Skeletal muscle satellite cell (primary cell): ENCODE measurements around the gene MUSTN1.

Experiments
- H3K27me3 ChIP-seq: 2 replicates; pipeline ENCODE4 v1.7.0; 2013; ENCODE audit warnings: low read length; ENCODE audit not compliant: control insufficient read depth, insufficient read depth
- H3K36me3 ChIP-seq: 2 replicates; pipeline ENCODE4 v1.7.0; 2013; ENCODE audit warnings: mild to moderate bottlenecking, control low read depth, low read length; ENCODE audit not compliant: insufficient read depth
- H3K4me1 ChIP-seq: 2 replicates; pipeline ENCODE4 v1.7.0; 2013; ENCODE audit warnings: low read length; ENCODE audit not compliant: control insufficient read depth, insufficient read depth
- H3K4me2 ChIP-seq: 2 replicates; pipeline ENCODE4 v1.7.0; 2013; ENCODE audit warnings: mild to moderate bottlenecking, low read length
- H3K4me3 ChIP-seq: 2 replicates; pipeline ENCODE4 v1.7.0; 2013; ENCODE audit warnings: low read length
- H3K9ac ChIP-seq: 2 replicates; pipeline ENCODE4 v1.7.0; 2013; ENCODE audit warnings: mild to moderate bottlenecking, low read depth, low read length, moderate library complexity
- H3K9me3 ChIP-seq: replicated peaks from 2 replicates; pipeline ENCODE4 v1.7.0; 2013; ENCODE audit warnings: mild to moderate bottlenecking, control low read depth, low read length

The MUSTN1 gene

GRCh38 chr3:52842424-52842823, 7.6 kb upstream of the MUSTN1 start:
- Histone ChIP-seq H3K36me3 (peaks cover 8% of the 10 kb centered on the region), H3K9ac (no peak overlapping the region), H3K4me3 (no peak overlapping the region), H3K4me2 (no peak overlapping the region), H3K9me3 (no peaks in the 10 kb centered on the region), H3K27me3 (no peaks in the 10 kb centered on the region), H3K4me1 (peaks cover 13% of the 10 kb centered on the region)

DNA sequence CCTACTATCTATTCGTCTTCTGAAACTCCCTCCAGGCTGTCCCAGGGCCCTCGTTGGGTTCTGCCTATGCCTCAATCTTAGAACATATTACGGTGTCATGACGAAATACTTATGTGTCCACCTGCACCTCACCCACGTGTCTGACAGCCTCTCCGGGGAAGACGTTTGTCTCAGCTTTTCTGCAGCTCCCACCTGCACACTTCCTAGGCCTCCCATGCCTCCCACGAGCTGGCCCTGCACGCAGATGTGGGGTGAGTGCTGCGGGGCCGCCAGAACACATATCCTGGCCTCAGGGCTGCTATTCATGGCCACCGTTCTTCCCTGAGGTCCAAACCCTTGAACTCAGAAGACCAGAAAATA, 7.1 kb upstream of the MUSTN1 start:
- Histone ChIP-seq H3K9me3 (no peaks in the 10 kb centered on the region), H3K4me1 (peaks cover 13% of the 10 kb centered on the region)

GRCh38 chr3:52841211-52841980, 6.6 kb upstream of the MUSTN1 start:
- Histone ChIP-seq H3K9ac (no peak overlapping the region), H3K4me3 (no peak overlapping the region), H3K9me3 (no peaks in the 10 kb centered on the region), H3K4me2 (no peak overlapping the region), H3K36me3 (peaks cover 4% of the 10 kb centered on the region), H3K4me1 (peaks cover 13% of the 10 kb centered on the region), H3K27me3 (no peaks in the 10 kb centered on the region)

More for the DNA sequence above, 7.1 kb upstream of the MUSTN1 start:
- no peak overlapping the region for H3K4me3 ChIP-seq
- no peak overlapping the region for H3K4me2 ChIP-seq
- no peak overlapping the region for H3K9ac ChIP-seq
- H3K36me3 ChIP-seq, result peaks cover 4% of the 10 kb centered on the region
- H3K27me3 ChIP-seq, result no peaks in the 10 kb centered on the region

DNA sequence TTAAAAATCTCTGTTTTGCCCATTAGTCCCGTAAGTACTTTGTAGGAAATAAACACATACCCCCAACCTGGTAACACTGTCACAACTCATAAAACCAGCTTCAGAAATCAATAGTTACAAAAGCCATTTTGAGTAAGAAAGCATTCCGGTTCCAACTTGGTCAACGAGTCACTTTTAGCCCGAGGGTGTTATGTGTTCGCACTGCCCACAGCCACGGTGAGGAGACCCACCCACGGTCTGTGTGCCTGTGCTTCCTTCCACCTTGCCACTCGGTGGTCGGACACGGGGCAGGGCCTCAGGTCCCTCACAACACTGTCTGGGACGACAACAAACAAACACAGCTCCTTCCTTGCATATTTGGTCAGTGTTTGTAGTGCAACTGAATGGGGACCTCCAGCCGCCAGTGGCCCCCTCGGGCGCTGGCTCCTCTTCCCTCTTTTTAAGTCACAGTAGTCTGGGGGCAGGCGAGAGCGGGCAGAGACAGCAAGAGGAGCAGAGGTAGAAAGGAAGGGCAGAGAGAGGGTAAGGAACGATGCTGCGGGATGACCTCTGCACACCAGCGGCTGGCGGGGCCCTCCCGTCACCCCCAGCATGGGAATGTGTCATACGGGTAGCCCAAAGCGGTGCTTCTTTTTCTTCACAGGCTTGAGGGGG, 5.2 kb upstream of the MUSTN1 start:
- no peak overlapping the region for H3K9ac ChIP-seq
- peaks cover 11% of the 10 kb centered on the region for H3K4me1 ChIP-seq
- no peaks in the 10 kb centered on the region for H3K9me3 ChIP-seq
- no peak overlapping the region for H3K4me3 ChIP-seq
- peaks cover 4% of the 10 kb centered on the region for H3K36me3 ChIP-seq
- H3K27me3 ChIP-seq, result no peaks in the 10 kb centered on the region
- no peak overlapping the region for H3K4me2 ChIP-seq

GRCh38 chr3:52839268-52839575, 4.4 kb upstream of the MUSTN1 start:
- H3K4me1 ChIP-seq, result peaks cover 12% of the 10 kb centered on the region
- no peaks in the 10 kb centered on the region for H3K9me3 ChIP-seq
- no peaks in the 10 kb centered on the region for H3K27me3 ChIP-seq
- H3K36me3 ChIP-seq, result peaks cover 4% of the 10 kb centered on the region
- H3K4me3 ChIP-seq, result no peak overlapping the region
- H3K4me2 ChIP-seq, result no peak overlapping the region
- H3K9ac ChIP-seq, result no peak overlapping the region

GRCh38 chr3:52838561-52839267, 3.9 kb upstream of the MUSTN1 start:
- Histone ChIP-seq H3K36me3 (peaks cover 4% of the 10 kb centered on the region), H3K4me1 (peaks cover 12% of the 10 kb centered on the region), H3K4me3 (no peak overlapping the region), H3K9me3 (no peaks in the 10 kb centered on the region), H3K9ac (no peak overlapping the region), H3K4me2 (no peak overlapping the region), H3K27me3 (no peaks in the 10 kb centered on the region)

- Histone ChIP-seq H3K4me2 (no peak overlapping the region), H3K27me3 (no peaks in the 10 kb centered on the region), H3K4me3 (no peak overlapping the region), H3K36me3 (peaks cover 4% of the 10 kb centered on the region), H3K9me3 (no peaks in the 10 kb centered on the region), H3K4me1 (peaks cover 15% of the 10 kb centered on the region), H3K9ac (no peak overlapping the region)
These were observed 2.2 kb upstream of the MUSTN1 start for GRCh38 chr3:52836986-52837385.

DNA sequence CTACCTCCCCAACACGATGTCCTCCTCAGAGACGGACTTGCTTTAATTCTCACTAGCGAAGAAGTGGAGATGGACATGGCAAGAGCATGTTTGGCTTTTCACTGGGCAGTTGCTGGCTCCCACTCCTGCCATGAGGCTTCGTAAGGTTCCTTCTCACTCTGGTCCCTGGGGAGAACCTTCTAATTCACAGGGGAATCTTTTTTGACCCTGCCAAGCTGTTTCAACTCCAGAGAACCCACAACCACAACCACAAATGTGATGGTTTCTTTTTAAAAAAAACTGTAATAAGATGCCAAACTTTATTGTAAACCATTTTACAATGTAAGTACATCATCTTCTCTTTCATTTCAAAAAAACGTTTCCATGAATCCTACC, 1.6 kb upstream of the MUSTN1 start:
- no peak overlapping the region for H3K9ac ChIP-seq
- no peak overlapping the region for H3K4me2 ChIP-seq
- H3K4me3 ChIP-seq, result no peak overlapping the region
- no peaks in the 10 kb centered on the region for H3K27me3 ChIP-seq
- H3K9me3 ChIP-seq, result no peaks in the 10 kb centered on the region
- peaks cover 19% of the 10 kb centered on the region for H3K4me1 ChIP-seq
- H3K36me3 ChIP-seq, result peaks cover 4% of the 10 kb centered on the region

- Histone ChIP-seq H3K4me3 (no peak overlapping the region), H3K36me3 (peaks cover 4% of the 10 kb centered on the region), H3K9me3 (no peaks in the 10 kb centered on the region), H3K9ac (no peak overlapping the region), H3K4me1 (peaks cover 23% of the 10 kb centered on the region), H3K27me3 (no peaks in the 10 kb centered on the region), H3K4me2 (no peak overlapping the region)
These were observed 1.1 kb upstream of the MUSTN1 start for GRCh38 chr3:52835766-52836470.

GRCh38 chr3:52833202-52833601, 1.6 kb downstream of the MUSTN1 start:
- Histone ChIP-seq H3K4me2 (no peak overlapping the region), H3K9me3 (no peaks in the 10 kb centered on the region), H3K4me3 (no peak overlapping the region), H3K4me1 (peaks cover 26% of the 10 kb centered on the region), H3K9ac (no peak overlapping the region), H3K27me3 (no peaks in the 10 kb centered on the region), H3K36me3 (peaks cover 4% of the 10 kb centered on the region)

- no peaks in the 10 kb centered on the region for H3K36me3 ChIP-seq
- no peak overlapping the region for H3K9ac ChIP-seq
- no peak overlapping the region for H3K4me3 ChIP-seq
These were observed 3.1 kb downstream of the MUSTN1 start for GRCh38 chr3:52831500-52832301.

More at GRCh38 chr3:52831500-52832301, 3.1 kb downstream of the MUSTN1 start:
- Histone ChIP-seq H3K9me3 (no peaks in the 10 kb centered on the region), H3K4me1 (peaks cover 35% of the 10 kb centered on the region), H3K27me3 (no peaks in the 10 kb centered on the region), H3K4me2 (peak overlapping the region; percentile 38)
